Urothelium cell line (cell line): ENCODE data around the gene RASA3.

Experiments
- DNase-seq: peaks from one replicate; pipeline ENCODE4 v3.0.0; 2011; ENCODE audit warnings: low spot score, mixed read lengths
- FAIRE-seq: peaks from 2 replicates; lab custom pipeline; 2011; peaks lifted over from hg19 to GRCh38; lab: Jason Lieb, UNC

The RASA3 gene

DNA sequence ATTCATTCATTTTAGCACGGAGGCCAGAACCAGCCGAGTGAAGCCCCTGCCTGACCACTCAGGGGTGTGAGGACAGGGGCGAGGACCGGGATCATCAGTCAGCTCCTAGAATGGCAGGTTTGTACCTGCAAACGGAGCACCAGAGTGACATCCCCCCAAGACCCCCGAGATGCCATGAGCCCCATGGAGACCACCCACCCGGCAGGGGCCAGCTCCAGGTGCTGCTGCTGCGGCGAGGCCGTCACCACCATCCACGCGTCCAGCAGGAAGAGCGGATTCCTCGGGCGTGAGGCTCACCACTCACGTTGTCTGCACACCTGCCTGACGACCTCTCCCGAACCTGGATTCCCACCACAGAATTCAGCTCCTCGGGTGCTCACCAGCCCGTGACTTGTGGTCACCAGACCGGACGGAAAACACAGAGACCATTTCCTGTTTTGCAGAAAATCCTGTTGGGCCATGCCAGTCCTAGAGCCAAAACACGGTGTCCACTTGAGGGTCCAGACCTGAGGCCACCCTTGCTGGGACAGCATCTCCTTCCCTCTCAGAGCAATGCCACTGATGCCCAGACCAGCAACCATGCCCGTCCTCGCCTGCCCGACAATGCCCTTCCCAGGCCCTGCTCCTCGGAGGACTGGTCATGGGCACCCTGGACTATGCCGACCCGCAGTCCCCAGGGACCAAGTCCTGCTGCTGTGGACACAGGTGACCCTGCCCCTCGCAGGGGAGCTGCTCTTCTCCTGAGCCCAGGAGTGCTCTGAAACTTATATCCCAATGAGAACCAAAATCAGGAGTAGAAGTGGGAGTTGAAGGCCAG is 74.2 kb downstream of the RASA3 start:
- no peak for FAIRE-seq
- DNase-seq = no peak

DNA sequence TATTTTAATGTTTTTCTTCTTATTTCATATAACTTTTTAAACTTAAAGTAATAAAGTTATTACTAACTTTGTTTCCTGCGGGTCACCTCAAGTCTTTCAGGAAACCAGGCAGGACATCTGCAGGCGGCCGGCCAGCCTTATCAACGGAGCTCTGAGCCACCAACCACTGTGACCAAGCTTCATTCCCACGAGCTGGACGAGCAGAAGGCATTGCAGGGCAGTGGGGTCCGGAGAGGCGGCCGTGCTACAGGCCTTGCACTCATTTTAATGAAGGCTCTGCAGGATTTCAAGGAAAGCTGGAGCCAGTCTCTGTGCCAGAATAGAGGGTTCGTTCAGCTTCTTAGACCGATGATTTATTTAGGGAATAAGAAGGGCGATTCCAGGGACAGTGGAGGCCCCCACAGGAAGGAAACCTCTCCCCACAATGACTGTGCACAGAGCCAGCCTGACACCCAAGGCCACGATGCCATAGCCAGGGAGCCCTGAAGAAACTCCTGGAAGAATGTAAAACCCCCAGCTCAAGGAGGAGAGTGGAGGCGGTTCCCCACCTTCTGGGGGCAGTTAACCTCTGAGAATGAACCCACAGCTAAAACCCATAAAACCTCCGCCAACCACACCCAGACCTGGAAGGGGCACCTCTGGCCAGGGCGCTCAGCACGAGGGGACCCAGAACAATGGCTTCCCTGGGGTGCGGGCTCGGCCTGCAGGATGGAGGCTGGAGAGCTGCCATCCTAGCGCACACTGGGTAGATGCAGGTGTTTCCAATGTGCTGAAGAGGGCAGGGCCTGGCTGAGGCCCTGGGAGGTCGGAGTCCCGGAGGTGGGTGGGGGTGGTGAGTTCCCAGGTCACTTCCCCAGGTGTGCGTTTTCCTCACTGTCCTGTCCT is 75.0 kb downstream of the RASA3 start:
- DNase-seq (no peak), FAIRE-seq (no peak)

DNA sequence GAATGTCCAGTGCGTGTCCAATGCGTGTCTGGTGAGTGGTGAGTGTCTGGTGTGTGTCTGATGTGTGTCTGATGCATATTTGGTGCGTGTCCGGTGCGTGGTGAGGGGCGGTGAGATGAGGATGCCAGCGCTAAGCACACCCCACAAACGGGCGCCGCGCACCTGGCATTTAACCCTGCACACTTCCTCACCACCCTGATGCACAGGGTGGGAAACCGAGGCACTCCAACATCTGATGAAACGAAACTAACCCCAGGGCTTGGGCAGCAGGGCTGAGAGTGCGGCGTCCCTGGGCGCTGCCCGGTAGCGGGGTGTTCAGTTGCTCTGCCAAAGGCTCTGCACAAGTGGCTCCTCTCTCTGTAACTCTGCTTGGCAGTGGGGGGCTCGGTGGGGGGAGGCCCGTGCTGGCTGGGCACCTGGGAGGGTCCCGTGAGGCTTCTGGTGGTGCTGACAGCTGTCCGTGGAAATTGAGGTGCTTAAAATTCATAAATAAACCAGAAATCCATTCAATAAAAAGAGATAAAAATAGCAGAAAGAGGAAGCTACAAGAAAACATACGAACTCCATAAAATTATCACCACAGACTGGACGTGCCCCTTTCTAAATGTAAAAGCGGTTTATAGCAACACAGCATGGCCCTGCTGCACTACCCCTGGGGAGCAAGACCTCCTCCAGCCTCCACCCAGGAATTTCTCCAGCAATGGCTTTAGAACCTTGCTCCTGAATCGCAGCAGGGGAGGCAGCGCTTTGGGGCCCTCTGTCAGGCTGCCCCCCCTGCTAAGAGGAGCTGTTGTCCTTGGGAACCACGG is 76.0 kb downstream of the RASA3 start:
- no peak for DNase-seq
- FAIRE-seq = peak; percentile 95

DNA sequence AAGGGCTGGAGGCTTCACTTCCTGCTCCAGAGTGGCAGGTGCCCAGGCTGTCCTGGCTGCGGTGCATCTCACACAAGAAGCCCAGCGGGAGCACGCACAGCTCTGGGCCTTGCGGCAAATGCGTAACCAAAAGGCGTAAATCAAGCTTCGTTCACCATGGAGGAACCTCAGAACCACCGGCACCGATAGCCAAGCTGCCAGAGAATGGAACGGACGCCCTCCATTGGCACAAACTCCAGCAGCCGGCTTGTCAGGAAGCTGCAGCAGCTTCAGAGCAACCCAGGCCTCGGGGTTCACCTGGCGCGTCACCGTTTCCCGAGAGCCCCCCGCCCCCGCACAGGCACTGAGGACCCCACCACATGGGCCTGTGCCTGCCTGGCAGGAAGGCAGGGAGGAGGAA is 76.7 kb downstream of the RASA3 start:
- FAIRE-seq (no peak), DNase-seq (no peak)

DNA sequence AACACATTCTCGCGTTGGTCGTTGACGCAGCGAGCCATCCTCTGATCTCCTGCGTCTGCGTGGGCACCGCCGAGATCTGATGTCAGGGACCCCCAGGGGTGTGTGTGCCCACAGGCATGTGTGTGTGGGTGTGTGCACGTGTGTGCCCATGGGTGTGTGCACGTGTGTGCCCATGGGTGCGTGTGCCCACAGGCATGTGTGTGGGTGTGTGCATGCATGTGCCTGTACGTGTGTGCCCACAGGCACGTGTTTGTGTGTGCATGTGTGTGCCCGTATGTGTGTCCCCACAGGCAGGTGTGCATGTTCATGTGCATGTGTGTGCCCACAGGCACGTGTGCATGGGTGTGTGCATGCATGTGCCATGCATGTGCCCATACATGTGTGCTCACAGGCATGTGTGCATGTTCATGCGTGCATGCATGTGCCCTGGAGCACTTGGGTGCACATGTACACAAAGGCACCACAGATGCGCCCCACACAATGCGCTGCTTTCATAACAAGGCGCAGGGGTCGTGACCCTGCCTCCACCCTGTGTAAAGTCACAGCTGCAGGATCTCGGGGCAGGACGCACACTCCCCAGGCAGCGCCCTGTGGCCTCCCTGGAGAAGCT is 77.5 kb downstream of the RASA3 start:
- FAIRE-seq = peak; percentile 98

DNA sequence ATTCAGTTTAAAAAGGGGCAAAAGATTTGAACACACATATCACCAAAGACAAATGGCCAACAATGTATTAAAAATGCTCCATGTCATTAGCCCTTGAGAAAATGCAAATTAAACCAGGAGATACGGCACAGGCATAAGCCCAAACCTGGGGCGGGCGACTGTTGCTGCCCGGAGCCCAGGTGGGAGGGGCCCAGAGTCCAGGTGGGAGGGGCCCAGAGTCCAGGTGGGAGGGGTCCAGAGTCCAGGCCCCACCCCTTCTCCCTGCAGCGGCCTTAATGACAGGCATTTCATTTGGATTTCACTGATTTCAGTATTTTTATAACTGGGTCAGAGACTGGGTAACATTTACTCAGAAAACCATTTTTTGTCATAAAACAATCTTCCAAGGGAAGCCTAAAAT is 78.2 kb downstream of the RASA3 start:
- FAIRE-seq (no peak), DNase-seq (peak; percentile 55)

More for the DNA sequence above, 77.5 kb downstream of the RASA3 start:
- no peak for DNase-seq

DNA sequence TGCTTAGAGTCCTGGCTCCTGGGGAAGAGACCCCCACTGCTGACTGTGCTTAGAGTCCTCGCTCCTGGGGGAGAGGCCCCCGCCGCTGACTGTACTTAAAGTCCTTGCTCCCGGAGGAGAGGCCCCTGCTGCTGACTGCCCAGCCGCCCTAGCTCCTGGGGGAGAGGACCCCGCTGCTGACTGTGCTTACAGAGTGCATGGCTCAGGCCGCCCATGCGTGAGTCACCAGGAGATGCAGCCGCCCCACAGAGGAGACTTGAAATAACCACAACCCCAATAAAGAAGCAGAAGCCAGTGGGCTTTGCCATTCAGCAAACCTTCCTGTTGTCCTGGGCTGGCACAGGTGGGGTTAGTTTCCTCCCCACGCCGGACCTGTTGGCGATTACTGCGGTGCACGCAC is 79.4 kb downstream of the RASA3 start:
- FAIRE-seq = peak; percentile 81
- DNase-seq = peak; percentile 57

DNA sequence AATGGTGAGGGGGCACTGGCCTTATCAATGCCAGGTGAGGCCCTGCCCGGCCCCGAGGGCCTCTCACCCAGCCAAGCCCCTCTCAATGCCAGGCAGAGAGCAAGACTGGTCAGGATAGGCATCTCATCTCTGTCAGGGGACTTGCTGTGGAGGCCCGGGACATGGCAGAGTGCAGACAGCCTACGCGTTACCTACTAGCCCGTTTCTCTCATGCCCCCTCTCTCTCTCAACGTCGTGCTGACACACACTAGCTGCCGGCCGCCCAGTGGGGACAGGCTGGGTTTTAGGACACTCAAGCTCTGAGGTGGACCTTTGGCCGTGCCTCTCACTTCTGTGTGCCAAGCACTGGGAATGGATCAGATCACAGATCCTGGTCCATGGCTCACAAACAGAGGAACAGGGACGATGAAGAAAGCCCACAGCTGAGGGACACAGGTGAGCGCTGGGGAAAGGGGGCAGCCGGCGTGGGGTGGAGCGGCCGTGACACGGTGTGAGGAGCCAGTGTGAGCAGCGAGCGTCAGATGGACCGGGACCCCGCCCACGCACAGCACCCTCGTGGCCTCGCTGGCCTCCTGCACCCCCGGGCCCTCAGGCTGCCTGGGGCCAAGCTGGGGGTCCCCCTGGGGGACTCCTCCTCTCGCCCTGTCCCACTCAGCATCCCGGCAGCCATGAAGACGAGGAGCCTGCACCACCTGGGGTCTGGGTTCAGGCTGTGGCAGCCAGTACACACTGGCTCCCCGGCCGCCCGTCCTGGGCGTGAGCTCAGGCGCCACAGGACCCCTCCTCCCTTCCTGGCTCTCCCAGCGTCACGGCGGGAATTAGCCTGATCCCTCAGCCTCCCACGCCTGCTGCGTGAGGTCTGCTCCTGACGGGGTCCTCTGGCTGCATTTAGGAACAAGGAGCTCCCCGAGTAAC is 81.6 kb downstream of the RASA3 start:
- no peak for DNase-seq

DNA sequence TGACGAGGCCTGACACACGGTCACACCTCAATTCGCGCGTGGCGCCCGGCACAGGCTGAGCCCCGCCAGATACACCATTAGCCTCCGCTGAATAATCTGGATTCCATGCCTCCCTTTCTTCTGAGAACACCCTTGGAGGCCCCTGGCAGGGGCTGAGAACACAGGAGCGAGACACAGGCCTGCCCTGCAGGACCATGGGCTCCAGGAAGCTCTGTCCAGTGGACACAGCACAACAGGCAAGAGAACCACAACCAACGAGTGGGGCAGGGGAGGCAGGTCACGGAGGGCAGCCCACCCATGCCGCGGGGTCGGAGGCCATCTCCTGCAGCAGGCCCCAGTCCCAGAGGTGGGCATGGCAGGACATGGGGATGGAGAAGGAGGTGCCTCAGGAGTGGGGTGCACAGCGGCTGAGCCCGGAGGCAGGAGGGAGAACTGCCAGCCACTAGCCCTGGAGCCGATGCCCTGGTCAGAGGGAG is 82.8 kb downstream of the RASA3 start:
- FAIRE-seq = no peak
- DNase-seq = no peak

More for the DNA sequence above, 81.6 kb downstream of the RASA3 start:
- FAIRE-seq = no peak

DNA sequence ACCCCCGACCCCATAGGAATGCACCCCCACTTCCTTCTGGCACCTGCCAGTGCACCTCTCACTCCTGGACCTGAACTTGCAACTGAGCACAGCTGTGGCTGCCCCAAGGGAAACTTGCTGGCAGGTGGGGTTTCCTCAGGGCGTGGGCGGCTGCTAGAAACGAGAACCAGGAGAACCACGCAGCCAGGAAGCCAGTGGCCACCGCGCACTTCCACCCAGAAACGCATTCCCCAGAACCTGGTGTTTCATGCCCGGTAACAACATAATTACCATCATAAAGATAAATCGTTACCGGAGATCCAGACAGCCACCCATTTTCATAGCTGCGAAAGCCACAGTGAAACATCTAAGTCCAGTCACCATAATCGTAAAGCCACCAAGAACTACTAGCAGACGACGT is 83.4 kb downstream of the RASA3 start:
- no peak for FAIRE-seq
- DNase-seq = no peak

DNA sequence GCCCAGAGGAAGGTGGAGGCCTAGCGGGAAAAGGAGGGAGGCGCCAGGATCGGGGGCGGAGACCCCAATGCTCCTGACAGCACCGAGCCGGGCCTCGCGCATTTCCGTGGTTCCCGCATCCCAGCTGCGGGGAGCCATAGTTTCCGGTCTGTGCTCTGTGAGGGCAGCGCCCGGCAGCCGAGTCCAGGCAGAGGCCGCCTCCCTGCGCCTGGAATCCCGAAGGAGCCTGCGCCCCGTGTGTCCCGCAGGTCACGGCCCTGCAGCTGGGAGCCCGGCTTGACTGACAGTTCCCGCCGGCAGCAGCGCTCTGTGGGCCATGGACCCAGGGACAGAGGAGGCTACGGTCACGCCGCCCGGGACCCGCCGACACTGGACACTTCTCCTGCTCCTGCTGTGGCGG is 84.0 kb downstream of the RASA3 start:
- no peak for DNase-seq
- FAIRE-seq = no peak

DNA sequence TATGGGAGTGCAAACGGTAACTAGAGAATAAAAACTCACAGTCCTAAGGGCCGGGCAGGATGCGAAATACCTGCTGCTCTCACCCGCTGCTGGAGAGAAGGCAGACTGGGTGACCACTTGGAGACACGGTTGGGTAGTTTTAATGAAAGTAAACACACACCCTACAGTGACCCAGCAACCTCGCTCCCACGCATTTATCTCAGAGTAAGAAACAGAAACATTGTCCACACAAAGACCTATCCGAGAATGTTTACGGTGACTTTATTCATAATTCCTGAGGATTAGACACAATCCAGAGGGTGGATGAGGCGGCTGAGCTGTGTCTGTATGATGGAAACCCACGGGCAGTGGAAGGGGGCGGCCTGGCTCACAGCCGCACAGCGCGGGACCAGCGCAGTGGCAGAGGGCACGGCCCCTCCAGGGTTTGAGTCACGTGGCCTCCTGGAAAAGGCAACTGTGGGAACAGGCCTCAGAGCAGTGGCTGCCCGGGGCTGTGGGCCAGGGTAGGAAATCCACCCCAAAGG is 85.0 kb downstream of the RASA3 start:
- DNase-seq = no peak
- peak; percentile 91 for FAIRE-seq

DNA sequence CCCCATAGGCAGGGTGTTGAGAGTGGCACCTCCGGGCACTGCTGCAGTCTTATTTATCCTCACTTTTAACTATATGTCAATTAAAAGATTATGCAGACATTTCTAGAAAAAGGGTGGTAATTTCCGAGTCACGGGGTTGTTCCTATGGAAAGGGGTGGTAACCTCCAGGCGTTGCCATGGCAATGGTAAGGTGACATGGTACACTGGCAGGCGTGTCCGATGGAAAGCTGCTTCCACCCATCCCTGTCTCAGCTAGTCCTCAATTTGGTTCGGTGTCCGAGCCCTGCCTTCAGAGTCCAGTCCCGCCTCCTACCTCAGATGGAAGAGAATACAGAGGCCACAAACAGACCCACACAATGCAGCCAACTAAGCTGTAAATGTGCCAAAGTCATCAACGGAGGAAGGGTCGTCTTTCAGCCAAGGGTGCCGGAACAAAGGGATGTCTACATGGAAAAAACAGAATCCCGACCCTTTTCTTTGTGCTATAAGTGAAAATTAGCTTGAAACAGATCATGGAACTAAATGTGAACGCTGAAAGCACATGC is 85.9 kb downstream of the RASA3 start:
- FAIRE-seq = no peak

DNA sequence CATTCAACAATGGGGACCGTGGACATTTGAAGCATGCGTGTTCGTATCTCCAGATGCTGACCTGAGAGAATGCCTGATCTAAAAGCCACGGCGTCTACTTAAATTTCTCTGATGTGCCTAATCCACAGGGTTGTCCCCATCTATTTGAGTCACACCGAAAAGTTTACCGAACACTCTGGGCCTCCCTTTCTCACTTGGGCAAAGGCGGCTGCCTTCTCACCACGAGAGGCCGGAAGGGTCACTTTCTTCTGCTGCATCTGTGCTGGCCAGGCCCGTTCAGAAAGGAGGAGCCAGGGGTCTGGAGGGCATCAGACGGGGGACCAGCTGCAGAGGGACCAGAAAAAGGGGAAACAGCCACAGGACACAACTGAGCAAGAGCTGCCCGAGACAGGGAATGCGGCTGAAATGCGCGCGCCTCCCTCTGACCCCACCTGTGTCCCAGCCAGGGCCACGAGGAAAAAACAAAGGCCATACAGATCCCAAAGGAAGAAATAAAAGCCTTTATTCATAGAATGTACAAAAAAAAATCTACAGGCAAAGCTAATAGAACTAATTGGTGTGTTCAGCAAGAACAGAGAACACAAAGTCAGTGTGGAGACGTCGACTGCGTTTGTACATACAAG is 87.2 kb downstream of the RASA3 start:
- DNase-seq (no peak), FAIRE-seq (no peak)

More for the DNA sequence above, 85.9 kb downstream of the RASA3 start:
- no peak for DNase-seq

DNA sequence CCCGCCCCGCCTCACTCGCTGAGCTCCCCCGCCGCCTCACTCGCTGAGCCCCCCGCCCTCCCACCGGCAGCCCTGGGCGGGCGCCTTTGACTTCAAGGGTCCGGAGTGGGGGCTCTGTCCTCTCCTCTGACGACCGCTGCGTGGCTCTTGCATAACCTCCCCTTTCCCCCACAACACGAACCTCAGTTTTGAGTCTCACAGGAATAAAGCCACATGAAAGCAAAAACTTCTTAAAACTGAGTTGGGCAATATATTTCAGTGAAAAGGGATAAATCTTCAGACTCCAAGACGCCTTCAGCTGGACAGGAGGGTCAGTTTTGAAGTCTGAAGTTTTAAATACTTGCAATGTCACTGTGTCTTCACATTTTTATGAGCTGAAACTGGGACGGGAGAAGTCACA is 87.9 kb downstream of the RASA3 start:
- no peak for FAIRE-seq

DNA sequence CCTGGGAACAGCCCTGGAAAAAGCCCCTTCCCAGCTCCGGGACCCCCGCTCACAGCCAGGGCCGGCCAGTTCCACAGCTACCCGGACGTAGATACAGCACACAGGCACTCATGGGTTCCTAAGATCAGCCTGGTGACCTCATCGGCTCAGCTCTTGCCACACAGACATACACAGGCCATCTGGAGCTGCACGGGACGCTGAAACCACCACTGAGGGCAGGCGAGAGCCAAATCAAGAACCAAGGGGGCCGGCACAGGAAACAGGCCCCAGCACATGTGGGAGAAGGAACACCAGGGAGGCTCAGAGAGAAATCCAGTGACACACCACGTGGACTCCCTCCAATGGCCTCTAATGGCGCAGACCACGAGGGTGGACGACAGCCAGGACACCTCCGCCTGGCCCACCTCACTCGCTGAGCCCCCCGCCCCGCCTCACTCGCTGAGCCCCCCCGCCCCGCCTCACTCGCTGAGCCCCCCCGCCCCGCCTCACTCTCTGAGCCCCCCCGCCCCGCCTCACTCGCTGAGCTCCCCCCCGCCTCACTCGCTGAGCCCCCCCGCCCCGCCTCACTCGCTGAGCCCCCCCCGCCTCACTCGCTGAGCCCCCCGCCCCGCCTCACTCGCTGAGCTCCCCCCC is 88.9 kb downstream of the RASA3 start:
- peak; percentile 95 for FAIRE-seq
- DNase-seq = peak; percentile 91

More for the DNA sequence above, 87.9 kb downstream of the RASA3 start:
- DNase-seq = no peak

DNA sequence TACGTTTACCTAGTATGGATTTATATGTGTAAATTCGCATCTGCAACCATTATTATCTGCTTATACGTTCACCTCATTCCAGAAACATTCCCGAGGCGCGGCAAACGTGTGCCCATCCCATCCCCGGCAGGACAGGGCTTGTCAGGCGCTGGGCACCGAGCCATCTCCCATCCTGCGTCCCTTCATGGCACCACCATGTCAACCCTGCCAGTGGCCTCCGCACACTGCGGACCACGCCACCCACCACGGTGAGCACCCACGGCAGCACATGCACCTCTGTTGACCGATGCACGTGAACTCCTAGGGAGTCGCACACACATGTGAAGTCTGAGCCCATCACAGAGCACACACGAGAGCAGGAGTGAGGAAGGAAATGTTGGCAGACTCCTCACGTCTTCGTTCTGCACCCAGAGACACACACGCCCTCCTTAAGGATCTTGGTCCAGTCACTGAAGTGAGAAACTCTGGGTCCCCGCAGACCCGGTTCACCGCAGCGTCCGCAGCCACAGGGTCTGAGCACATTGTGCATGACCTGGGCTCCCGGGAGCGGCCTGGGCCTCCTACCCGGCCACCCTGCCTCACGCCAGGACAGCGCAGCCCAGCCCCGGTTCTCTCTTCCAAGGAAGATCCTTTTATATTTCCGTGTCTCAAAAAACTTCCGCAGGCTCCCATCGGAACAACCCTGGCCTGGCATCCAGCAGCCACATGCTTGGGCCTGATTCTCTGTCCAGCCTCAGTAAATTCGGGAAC is 90.2 kb downstream of the RASA3 start:
- DNase-seq (no peak), FAIRE-seq (peak; percentile 88)
